ENCODE measurements around the gene ZFR.
"Not testable (repeated sequence)": the region's sequence is repeated elsewhere in the genome, so short reads cannot be mapped to it uniquely, and the experiment has no call there.

Gene ZFR

DNA sequence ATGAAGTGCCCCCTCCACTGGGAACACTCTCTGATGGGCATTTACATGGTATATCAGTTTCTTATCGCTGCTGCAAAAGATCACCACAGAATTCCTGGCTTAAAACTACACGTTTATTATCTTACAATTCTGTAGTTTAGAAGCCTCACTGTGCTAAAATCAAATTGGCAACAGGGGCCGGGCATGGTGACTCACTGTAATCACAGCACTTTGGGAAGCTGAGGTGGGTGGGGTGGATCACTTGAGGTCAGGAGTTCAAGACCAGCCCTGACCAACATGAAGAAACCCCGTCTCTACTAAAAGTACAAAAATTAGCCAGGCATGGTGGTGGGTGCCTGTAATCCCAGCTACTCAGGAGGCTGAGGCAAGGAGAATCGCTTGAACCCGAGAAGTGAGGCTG lies 7.8 kb upstream of the ZFR start:
- not testable (repeated sequence) for DNase-seq (ENCODE audit: low read depth, low spot score)

DNA sequence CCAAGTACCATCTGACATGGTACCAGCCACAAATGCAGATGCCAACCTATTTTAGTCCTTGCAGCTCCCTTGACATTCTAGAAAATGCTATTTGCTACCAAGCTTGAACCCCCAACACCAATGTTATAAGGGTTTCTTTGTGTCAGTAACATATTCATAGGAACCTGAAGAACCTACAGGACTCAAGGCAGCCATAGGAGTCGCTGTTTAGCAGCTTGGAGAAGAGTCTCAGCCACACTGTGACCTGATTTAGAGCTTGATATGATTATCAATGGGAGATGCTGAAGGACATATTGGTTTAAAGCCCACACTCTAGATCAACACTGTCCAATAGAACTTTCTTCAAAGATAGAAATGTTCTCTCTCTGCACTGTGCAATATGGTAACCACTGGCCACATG lies 6.4 kb upstream of the ZFR start:
- no peak for DNase-seq (ENCODE audit: low read depth, low spot score)

DNA sequence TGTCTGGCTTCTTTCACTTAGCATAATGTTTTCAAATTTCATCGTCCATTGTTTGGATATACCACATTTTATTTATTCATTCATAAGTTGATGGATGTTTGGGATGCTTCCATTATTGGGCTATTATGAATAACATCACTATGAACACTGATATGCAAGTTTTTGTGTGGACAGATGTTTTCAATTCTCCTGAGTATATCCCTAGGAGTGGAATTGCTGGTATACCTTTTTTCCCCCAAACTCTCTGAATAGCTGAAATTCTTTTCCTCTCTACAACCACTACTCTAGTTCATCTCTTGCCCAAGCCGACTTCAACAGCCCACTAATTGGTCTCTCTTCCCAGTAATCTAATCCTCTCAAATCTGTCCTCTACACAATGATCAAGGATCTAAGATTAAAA lies 4.7 kb upstream of the ZFR start:
- no peak for DNase-seq (ENCODE audit: low read depth, low spot score)

DNA sequence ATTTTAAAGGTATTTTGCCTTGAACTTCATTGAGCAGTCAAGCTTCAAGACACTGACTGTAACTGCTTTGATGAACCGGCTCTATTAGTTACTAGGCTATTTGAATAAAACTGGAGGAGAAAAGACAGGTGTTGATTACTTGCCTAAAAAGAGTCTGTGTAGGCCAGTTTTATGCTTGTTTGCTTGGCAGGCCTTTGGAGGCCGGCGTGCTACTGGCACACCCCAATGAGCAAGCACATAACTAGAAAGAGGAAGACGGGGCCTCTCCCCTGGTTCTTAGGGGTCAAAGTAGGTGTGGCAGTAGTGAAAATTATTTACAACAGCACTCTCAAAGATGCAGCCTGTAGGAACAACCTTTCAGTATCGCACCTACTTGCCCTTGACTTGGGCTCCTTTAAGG lies 2.1 kb upstream of the ZFR start:
- no peak for DNase-seq (ENCODE audit: low read depth, low spot score)

DNA sequence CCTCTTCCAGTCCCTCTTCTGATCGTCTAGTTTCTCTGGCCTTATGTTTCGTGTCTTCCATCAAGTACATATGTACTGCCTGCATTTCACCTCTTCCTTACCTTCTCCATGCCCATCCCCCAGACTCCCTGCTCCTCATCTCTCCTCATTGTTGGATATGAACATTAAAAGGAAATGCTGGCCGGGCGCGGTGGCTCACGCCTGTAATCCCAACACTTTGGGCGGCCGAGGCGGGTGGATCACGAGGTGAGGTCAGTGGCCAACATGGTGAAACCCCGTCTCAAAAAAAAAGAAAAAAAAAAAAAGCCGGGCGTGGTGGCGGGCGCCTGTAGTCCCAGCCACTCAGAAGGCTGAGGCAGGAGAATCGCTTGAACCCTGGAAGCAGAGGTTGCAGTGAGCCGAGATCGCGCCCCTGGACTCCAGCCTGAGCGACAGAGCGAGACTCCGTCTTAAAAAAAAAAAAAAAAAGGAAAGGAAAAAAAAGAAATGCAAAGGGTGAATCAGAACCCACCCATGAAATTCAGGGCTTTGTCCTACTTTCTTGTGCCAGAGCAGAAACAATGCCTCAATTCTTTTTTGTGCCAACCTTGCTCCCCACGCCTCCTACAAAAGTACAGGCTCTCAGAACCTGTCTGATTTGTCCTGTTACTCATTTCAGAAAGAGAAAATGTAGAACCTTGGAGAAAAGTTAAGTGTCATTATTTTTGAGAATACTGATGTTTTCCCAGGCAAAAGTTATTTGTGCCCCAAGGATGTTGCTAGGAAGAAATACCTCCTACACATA lies 1.5 kb upstream of the ZFR start:
- DNase-seq (ENCODE audit: low read depth, low spot score): peak; percentile 17

DNA sequence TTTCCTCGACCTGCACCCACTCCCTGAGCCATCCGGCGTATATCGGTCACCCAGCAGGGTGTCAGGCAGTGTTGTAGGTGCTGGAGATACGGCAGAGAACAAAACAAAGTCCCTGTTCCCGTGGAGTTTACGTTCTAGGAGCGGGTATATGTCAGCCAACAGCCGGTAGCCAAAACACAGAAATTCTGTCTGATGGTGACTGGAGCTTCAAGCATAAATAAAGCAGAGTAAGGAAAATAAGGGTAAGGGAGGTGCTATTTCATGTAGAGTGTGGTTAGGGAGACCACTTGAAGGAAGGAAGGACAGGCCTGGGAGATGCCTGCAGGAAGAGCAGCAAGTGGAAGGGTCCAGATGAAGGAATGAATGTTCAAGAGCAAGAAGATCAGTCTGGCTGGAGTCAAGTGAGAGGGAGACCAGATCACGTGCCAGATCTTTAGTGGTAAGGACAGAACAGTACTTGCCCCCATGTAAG lies 783 bp upstream of the ZFR start:
- no peak for DNase-seq (ENCODE audit: low read depth, low spot score)

DNA sequence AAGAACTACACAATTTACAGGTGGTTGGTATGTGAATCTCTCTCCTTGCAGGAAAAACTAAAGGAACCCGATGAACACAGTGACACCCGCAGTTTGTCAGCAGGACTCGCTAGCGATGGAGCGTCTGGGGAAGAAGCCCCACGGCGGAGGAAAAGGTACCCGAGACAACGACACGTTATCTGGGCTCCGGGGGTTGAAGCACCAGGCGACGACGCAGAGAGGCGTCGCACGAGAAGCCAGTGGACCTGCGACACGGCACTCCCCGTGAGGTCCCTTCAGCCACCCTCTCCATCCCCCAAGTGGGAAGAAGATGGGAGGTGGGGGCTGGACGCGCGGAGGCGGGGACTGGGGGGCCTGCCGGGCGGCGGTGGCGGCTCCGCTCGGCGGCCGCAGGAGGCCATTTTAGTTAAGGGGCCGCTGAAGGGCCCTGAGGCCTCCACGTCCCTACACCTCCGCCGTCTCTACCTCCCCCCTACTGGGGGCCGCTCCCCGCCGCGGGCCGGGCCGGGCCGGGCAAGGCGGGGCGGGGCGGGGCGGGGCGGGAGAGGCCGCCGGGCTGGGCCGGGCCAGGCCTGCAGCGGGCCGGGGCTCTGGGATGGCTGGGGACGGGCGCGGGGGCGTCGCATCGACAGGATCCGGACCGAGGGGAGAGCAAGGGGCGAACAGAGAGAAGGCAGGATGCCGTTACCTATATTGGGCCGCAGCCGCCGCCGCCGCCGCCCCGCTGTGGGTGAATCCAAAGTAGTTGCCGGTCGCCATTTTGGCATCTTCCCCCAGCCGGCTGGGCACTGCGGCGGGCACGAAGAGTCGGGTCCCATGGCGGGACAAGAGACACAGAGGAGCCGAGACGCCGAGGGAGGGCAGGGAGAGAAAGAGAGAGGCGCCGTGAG lies 754 bp downstream of the ZFR start:
- peak; percentile 56 for DNase-seq (ENCODE audit: low read depth, low spot score)

DNA sequence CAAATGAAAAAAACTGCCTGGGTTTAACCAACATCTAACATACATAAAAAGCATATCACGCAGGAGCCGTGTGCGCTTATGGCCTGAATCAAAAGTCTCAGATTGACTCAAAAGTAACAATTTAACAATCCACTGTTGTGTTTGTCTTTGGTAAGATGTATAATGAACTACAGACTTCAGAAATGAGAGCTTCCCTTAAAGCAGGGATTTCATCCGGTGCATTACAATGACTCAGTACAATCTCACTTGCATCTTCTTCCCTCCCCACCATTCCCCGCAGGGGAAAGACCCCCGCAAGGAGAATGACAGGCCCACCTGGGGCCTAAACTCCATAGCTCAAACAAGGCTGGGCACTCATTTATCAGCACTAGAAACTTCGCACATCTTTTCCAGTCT lies 1.4 kb downstream of the ZFR start:
- no peak for DNase-seq (ENCODE audit: low read depth, low spot score)

DNA sequence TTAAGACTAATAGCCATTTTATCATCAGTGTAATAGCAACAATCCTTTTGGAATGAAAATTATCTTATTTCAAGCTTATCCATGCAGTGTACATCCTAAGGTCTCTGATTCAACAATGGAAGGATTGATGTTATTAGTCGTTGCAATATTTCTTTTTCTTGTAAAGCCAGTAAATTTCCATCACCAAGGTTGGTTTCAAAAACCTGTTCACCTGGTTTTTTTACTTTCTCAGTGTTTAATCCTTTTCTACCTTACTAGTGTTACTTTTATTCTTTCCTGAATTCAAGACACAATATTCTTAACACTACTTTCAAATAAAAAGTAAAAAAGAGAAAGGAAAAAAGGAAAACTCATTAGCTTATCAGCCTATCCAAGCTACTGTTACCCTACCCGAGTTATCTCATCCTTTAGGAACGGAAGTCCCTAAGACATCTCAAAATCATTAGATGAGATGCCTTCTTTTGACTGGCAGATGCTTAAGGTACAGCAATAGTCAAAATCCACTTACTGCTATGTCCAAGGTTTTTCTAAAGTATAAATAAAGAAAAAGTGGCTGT lies 5.4 kb downstream of the ZFR start:
- no peak for DNase-seq (ENCODE audit: low read depth, low spot score)

DNA sequence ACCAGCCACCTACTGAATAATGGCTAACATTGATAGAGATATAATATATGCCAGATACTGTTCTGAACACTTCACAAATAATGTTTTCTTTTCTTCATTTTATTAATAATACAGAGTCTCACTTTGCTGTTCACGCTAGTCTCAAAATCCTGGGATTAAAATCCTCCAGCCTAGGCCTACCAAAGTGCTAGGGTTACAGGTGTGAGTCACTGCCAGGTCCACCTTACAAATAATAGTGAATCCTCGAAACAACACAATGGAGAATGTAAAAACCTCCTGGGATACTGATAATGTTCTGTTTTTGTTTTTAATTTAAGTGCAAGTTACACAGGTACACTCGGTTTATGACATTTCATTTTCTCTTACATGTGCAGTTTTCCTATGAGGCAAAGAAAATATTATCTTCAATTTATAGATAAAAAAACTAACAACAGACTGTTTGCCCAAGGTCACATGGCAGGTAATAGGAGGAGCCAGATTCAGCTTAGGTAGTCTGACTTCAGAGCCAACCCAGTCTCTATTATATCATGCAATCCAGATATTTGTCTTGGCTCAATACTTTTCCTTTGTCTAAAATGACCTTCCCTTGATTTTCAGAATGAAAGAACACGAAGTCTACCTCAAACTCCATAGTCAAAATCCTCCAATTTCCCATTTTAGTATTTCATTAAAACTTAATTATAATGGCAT lies 7.8 kb downstream of the ZFR start:
- DNase-seq (ENCODE audit: low read depth, low spot score): no peak

DNA sequence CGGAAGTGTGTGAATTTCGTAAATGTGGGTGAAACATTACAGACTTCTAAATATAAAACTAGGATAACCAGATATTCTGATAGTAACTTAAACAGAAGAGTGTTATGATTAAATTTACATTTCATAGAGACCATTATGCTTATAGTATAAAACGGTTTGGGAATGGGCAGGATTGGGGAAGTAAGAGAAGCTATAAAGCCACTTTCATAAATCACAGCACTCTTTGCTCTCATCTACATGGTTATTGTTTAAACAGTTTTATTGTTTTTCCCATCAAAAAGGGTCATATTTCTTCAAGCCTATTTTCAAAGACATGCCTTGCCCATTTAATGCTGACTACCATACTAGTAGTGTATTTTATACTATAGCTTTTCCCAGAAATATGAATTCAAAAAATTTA lies 9.2 kb downstream of the ZFR start:
- no peak for DNase-seq (ENCODE audit: low read depth, low spot score)

DNA sequence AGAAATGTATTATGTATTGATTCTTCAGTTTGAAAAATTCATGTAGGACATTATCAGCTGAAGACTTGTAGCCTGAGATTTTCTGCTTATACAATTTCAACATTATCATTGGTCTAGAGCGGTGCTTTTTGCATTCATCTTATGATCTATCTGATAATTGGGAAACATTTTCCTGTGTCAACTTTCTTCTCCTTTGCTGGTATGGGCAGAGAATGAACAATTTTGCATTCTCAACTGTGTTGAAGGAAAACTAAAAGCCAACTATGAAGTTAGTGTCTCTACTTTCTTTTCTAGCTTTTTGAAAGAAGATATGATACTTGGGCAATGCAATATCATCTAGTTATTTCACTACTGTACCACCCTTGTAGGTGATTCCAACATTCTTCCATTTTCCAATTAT lies 10.3 kb downstream of the ZFR start:
- no peak for DNase-seq (ENCODE audit: low read depth, low spot score)

DNA sequence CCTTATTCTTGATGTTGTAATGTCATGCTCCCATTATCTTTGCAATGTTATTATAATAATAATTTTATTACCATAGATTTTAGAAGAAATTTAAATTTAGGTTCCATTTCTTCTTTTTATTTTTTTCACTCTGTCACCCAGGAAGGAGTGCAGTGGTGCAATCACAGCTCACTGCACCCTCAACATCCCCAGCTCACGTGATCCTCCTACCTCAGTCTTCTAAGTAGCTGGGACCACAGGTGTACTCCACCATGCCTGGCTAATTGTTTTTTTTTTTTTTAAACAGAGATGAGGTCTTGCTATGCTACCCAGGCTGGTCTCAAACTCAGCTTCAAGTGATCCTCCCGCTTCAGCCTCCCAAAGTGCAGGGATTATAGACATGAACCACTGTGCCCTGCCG lies 11.9 kb downstream of the ZFR start:
- DNase-seq (ENCODE audit: low read depth, low spot score): no peak

DNA sequence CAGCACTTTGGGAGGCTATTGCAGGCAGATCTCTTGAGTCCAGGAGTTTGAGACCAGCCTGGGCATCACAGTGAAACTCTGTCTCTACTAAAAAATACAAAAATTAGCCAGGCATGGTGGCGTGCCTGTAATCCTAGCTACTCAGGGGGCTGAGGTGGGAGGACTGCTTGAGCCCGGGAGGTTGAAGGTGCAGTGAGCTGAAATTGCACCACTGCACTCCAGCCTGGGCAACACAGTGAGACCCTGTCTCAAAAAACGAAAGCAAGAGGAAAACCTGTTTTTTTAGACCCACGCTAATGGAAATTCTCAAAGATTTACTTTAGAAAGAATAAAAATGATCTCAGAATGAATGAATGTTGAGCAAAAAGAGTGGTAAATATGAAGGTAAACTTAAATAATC lies 13.7 kb downstream of the ZFR start:
- DNase-seq (ENCODE audit: low read depth, low spot score): not testable (repeated sequence)

DNA sequence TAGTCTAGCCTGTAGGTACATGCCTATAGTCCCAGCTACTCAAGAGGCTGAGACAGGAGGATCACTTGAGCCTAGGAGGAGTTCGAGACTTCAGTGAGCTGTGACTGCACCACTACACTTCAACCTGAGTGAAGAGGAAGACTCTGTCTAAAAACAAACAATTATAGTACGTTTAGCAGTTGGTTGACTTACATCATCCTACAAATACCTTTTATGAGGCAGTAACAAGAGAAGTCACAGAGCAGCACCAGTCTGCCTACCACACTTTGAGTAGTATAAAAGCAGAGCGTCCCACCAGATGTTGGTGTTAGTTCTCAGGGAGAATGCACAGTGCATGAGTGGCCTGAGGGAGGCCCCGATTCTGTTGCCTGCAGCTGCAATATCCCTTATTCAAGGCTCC lies 16.1 kb downstream of the ZFR start:
- no peak for DNase-seq (ENCODE audit: low read depth, low spot score)

DNA sequence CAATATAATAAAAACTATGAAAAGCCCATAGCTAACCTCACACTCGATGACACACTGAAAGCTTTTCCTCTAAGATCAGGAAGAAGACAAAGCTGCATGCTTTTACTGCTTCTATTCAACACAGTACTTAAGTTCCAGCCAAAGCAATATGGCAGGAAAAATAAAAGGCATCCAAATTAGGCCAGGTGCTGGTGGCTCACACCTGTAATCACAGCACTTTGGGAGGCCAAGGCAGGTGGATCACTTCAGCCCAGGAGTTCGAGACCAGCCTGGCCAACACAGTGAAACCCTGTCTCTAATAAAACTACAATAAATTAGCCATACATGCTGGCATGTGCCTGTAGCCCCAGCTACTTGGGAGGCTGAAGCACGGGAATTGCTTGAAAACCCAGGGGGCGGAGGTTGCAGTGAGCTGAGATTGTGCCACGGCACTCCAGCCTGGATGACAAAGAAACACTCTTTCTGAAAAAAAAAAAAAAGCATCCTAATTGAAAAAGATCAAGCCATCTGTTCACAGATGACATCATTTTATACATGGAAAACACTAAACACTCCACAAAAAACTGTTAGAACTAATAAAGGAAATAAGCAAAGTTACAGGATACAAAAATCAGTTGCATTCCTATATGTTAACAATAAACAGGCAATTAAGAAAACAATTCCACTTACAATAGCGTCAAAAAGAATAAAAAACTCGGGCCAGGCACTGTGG lies 17.9 kb downstream of the ZFR start:
- DNase-seq (ENCODE audit: low read depth, low spot score): no peak

DNA sequence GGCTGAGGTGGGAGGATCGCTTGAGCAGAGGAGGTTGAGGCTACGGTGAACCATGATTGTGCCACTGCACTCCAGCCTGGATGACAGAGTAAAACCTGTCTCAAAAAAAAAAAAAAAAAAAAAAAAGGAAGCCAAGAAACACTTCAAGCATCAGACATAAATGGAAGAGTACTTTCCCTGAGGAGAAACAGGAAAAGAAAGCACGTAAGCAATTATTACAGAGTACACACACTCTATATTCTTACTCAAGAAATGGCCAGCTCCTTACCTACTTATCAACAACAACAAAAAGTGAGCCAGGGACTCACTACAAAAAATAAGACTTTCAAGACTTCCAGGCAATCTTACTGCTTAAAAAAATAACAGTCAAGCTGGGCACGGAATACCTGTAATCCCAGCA lies 21.8 kb downstream of the ZFR start:
- no peak for DNase-seq (ENCODE audit: low read depth, low spot score)

DNA sequence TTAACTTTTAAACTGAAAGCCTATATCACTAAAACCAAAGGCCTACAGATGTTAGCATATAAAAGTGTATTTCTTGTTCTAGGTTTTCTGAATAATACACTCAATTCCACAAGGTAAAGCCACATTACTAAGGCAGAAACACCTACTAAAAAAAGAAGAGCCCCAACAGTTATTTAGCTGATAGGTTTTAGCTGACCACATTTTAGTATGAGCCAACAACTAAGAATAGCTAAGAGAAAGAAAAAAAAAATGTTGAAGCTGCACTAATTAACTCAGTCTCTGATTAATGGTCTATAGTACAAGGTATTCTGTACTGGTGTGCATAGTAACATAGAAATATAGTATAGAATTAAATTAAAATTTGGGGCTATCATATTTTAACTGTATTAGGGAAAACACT lies 23.5 kb downstream of the ZFR start:
- DNase-seq (ENCODE audit: low read depth, low spot score): no peak

DNA sequence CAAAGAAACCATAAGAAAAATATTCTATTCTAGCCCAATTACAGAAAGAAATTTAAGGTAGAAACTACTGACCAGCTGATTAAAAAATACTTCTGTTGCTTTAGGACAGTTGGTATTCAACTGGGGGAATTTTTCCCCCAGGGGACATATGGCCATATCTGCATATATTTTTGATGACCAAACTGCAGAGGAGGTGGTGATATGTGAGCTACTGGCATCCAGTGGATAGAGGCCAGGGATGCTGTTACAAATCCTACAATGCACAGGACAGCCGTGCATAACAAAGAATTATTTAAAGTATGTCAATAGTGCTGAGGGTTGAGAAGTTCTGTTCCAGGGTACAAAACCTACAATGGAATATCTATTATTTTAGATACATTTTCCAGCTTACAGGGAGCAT lies 24.0 kb downstream of the ZFR start:
- no peak for DNase-seq (ENCODE audit: low read depth, low spot score)

DNA sequence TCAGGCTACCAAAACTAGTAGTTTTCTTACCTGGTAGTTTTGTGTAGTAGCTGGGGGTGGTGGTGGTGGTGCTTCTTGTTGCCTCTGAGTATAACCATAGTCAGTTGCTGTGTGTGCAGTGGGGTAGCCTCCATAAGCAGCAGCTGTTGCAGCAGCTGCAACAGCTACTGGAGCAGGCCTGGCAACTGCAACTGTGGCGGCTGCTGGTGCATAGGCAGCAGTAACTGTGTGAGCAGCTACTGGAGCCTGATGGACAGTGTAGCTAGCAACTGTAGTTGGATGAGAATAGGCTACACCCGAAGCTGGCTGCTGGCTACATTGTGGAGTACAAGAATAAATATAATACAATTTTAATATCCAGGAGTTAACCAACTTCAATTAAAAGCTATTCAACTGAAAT lies 24.7 kb downstream of the ZFR start:
- DNase-seq (ENCODE audit: low read depth, low spot score): no peak

DNA sequence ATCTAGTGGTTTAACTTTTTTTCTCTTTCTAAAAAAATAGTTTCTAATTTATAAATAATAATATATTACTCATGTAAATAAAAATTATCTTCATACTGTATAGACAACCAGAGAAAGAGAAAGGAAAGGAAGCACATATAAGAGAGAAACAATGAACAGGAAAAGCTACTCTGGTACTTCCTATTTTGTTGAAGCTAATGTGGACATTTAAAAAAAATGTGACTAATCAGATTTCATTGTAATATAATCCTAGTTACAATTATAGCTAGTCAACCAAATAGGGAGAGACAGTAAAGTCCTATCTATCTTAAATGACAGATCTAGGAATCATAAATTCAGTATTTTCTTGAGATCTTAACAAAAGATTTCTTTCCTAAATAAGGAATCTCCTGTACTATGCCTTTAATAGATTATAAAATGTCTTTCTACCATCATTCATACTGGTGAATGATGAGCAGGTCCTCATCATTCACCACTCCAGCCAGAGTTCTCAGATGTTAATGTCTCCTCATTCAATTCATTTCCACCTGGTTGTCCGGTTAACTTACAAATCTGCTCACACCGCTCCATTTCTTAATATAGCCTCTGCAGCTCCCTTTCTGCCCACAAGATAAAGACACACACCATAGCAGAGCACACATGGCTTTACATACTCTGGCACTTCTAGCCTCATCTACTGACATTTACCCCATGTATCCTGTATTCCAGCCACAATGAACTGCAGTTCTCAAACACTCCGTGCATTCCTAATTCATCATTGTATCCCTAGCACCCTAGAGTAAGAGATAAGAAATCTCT lies 30.9 kb downstream of the ZFR start:
- DNase-seq (ENCODE audit: low read depth, low spot score): no peak

Data from ELF-1 (cell line).